GM12872 (cell line): ENCODE results near the gene PIEZO2.

Experiments
- CTCF ChIP-seq: IDR thresholded peaks from 3 replicates; pipeline ENCODE4 v1.5.1; 2011; ENCODE audit warnings: low read depth, mild to moderate bottlenecking, low read length, moderate library complexity; ENCODE audit not compliant: insufficient read depth

Gene PIEZO2

GRCh38 chr18:11031966-11032365, 117.4 kb downstream of the PIEZO2 start:
- TF ChIP-seq CTCF, result no peak

GRCh38 chr18:11029021-11029420, 120.3 kb downstream of the PIEZO2 start:
- TF ChIP-seq CTCF, result no peak

- no peak for TF ChIP-seq CTCF
Measured at GRCh38 chr18:11027862-11028261, 121.5 kb downstream of the PIEZO2 start.

GRCh38 chr18:11025671-11026070, 123.7 kb downstream of the PIEZO2 start:
- TF ChIP-seq CTCF, result no peak

GRCh38 chr18:11024928-11025669, 124.3 kb downstream of the PIEZO2 start:
- no peak for TF ChIP-seq CTCF

- no peak for TF ChIP-seq CTCF
Measured at GRCh38 chr18:11021477-11021876, 127.9 kb downstream of the PIEZO2 start.

- no peak for TF ChIP-seq CTCF
Measured at GRCh38 chr18:11020877-11021414, 128.4 kb downstream of the PIEZO2 start.
